Smooth muscle cell (in vitro differentiated cells): ENCODE data around the gene SDHA. TPM values are rescaled to one million over a fixed set of nuclear protein-coding genes. Genes with fewer than 3 reads are reported as not detected.
"Not testable (repeated sequence)": the region's sequence is repeated elsewhere in the genome, so short reads cannot be mapped to it uniquely, and the experiment has no call there.

Experiments
- DNase-seq: peaks from one replicate; lab custom pipeline; 2025; ENCODE audit not compliant: unreplicated experiment; lab: John Stamatoyannopoulos, UW
- H2AFZ ChIP-seq: fragments of 200-600 bp; sonication (generic); 2 replicates; pipeline ENCODE4 v1.6.0; 2016; ENCODE audit warnings: antibody characterized with exemption, low read depth, mild to moderate bottlenecking
- H3F3A ChIP-seq: fragments of 200-600 bp; sonication (generic); 2 replicates; pipeline ENCODE4 v1.6.0; 2017; ENCODE audit warnings: antibody characterized with exemption, low read depth
- H3K27ac ChIP-seq: fragments of 200-600 bp; sonication (generic); 2 replicates; pipeline ENCODE4 v1.5.1; 2016; ENCODE audit warnings: low read depth, mild to moderate bottlenecking
- H3K27me3 ChIP-seq: fragments of 200-600 bp; sonication (generic); 2 replicates; pipeline ENCODE4 v1.6.1; 2016; ENCODE audit warnings: low read depth, mild to moderate bottlenecking
- H3K36me3 ChIP-seq: fragments of 200-600 bp; sonication (generic); 2 replicates; pipeline ENCODE4 v1.5.1; 2016; ENCODE audit warnings: low read depth
- H3K4me1 ChIP-seq: fragments of 200-600 bp; sonication (generic); 2 replicates; pipeline ENCODE4 v1.5.1; 2016; ENCODE audit warnings: low read depth
- H3K4me2 ChIP-seq: fragments of 200-600 bp; sonication (generic); 2 replicates; pipeline ENCODE4 v1.6.0; 2016; ENCODE audit warnings: mild to moderate bottlenecking
- H3K4me3 ChIP-seq: fragments of 200-600 bp; sonication (generic); 2 replicates; pipeline ENCODE4 v1.5.1; 2016; ENCODE audit warnings: mild to moderate bottlenecking
- H3K79me2 ChIP-seq: fragments of 200-600 bp; sonication (generic); 2 replicates; pipeline ENCODE4 v1.6.0; 2016; ENCODE audit warnings: low read depth, mild to moderate bottlenecking
- H3K9ac ChIP-seq: fragments of 200-600 bp; sonication (generic); 2 replicates; pipeline ENCODE4 v1.6.0; 2016; ENCODE audit warnings: low read depth
- H3K9me3 ChIP-seq: fragments of 200-600 bp; sonication (generic); replicated peaks from 2 replicates; pipeline ENCODE4 v1.5.1; 2016; ENCODE audit warnings: low read depth
- H4K20me1 ChIP-seq: fragments of 200-600 bp; sonication (generic); 2 replicates; pipeline ENCODE4 v1.6.0; 2016; ENCODE audit warnings: low read depth
- WGBS: methylation state at CpG from one replicate; pipeline ENCODE4 v1.1.7; 2016; ENCODE audit warnings: low lambda C conversion rate; 5-methylcytosine and 5-hydroxymethylcytosine counted together
- polyA plus RNA-seq: library from polyadenylated mRNA; unstranded; fragments of >200 nt; fragmentation: Nextera tagmentation; extraction: Ambion mirVana; gene quantifications from 2 replicates; pipeline ENCODE4 v1.2.1, GENCODE V29; 2016
- total RNA-seq: library from RNA; depleted of rRNA; stranded (reverse); fragments of >200 nt; gene quantifications from 2 replicates; pipeline ENCODE4 v1.2.3, GENCODE V29; 2014
- TF ChIP-seq, protein P1 (sequence below): fragments of 200-600 bp; sonication (generic); IDR thresholded peaks from 2 replicates; pipeline ENCODE4 v1.5.1; 2017; ENCODE audit warnings: borderline replicate concordance, mild to moderate bottlenecking, antibody characterized with exemption; ENCODE audit not compliant: insufficient read depth, poor library complexity, severe bottlenecking

SDHA gene
- total and polyA plus RNA-seq, 2 experiments from 2014 or later: 59.7 to 130 TPM

GRCh38 chr5:218457-219291, 554 bp downstream of the SDHA start:
- Histone ChIP-seq H3K27ac (no peak overlapping the region), H3F3A (no peaks in the 10 kb centered on the region), H3K79me2 (peaks cover 76% of the 10 kb centered on the region), H3K4me3 (peak overlapping the region; percentile 99), H3K27me3 (no peaks in the 10 kb centered on the region), H3K4me1 (peaks cover 16% of the 10 kb centered on the region), H4K20me1 (peaks cover 76% of the 10 kb centered on the region), H3K9me3 (no peaks in the 10 kb centered on the region), H3K9ac (peak overlapping the region; percentile 89), H2AFZ (peak overlapping the region; percentile 15), H3K4me2 (peak overlapping the region; percentile 97), H3K36me3 (no peaks in the 10 kb centered on the region)
- under 1% methylated on average over 57 of the region's 73 CpGs for WGBS
- no peak for DNase-seq
- TF ChIP-seq, protein P1, sequence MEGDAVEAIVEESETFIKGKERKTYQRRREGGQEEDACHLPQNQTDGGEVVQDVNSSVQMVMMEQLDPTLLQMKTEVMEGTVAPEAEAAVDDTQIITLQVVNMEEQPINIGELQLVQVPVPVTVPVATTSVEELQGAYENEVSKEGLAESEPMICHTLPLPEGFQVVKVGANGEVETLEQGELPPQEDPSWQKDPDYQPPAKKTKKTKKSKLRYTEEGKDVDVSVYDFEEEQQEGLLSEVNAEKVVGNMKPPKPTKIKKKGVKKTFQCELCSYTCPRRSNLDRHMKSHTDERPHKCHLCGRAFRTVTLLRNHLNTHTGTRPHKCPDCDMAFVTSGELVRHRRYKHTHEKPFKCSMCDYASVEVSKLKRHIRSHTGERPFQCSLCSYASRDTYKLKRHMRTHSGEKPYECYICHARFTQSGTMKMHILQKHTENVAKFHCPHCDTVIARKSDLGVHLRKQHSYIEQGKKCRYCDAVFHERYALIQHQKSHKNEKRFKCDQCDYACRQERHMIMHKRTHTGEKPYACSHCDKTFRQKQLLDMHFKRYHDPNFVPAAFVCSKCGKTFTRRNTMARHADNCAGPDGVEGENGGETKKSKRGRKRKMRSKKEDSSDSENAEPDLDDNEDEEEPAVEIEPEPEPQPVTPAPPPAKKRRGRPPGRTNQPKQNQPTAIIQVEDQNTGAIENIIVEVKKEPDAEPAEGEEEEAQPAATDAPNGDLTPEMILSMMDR: no peak

DNA sequence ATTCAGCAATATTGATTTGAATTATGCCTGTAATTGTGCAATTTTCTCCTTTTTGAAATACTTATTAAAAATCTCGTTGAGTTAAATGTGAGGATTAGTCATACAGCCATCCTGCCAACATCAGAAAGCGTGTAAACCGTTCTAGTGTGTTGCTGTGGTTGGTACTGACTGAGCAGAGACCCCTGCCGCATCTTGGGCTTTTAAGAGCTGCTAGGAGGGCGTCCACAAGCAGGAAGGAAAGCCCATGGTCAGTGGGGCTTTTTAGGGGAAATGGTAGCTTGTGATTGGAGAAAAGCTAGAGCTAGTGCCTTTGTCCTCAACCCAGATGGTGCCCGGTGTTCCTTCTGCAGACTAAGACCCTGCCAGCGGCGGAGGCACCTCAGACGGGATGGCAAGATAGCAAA, 1.3 kb downstream of the SDHA start:
- DNase-seq: no peak
- H3K4me1 ChIP-seq: peaks cover 16% of the 10 kb centered on the region
- no peak overlapping the region for H2AFZ ChIP-seq
- no peaks in the 10 kb centered on the region for H3F3A ChIP-seq
- peak overlapping the region; percentile 89 for H3K9ac ChIP-seq
- H4K20me1 ChIP-seq: peaks cover 76% of the 10 kb centered on the region
- H3K4me3 ChIP-seq: peak overlapping the region; percentile 99
- no peaks in the 10 kb centered on the region for H3K36me3 ChIP-seq
- no peak overlapping the region for H3K27ac ChIP-seq
- H3K27me3 ChIP-seq: no peaks in the 10 kb centered on the region
- peaks cover 72% of the 10 kb centered on the region for H3K79me2 ChIP-seq
- no peaks in the 10 kb centered on the region for H3K9me3 ChIP-seq
- 37% methylated on average over 9 of the region's 9 CpGs for WGBS
- TF ChIP-seq, protein P1: no peak
- peak overlapping the region; percentile 97 for H3K4me2 ChIP-seq

DNA sequence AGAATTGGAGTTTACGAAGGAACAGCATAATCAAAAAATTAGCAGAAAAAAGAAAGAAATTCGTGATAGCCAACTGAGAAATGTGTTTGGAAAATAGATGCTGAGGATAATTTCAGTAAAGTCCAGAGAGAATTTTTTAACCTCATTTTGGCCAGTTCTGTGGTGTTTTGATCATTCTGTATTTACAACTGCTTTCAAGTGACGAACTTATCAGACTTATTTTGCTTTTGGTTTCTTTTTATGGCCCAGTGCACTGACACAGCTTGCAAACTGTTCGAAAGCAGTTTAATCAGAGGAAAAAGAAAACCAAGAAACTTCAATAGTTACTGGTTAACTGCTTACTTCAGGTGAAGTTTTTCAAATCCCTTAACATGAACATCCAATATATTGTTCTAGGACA, 1.9 kb downstream of the SDHA start:
- TF ChIP-seq, protein P1: no peak
- H3F3A ChIP-seq: no peaks in the 10 kb centered on the region
- no peaks in the 10 kb centered on the region for H3K36me3 ChIP-seq
- H4K20me1 ChIP-seq: peaks cover 76% of the 10 kb centered on the region
- H2AFZ ChIP-seq: no peak overlapping the region
- 74% methylated on average over 4 of the region's 4 CpGs for WGBS
- peak overlapping the region; percentile 97 for H3K4me2 ChIP-seq
- H3K79me2 ChIP-seq: peaks cover 69% of the 10 kb centered on the region
- H3K9me3 ChIP-seq: no peaks in the 10 kb centered on the region
- H3K27me3 ChIP-seq: no peaks in the 10 kb centered on the region
- DNase-seq: no peak
- H3K9ac ChIP-seq: no peak overlapping the region
- peaks cover 16% of the 10 kb centered on the region for H3K4me1 ChIP-seq
- H3K4me3 ChIP-seq: peak overlapping the region; percentile 99
- H3K27ac ChIP-seq: no peak overlapping the region

- H3K9me3 ChIP-seq, H3K4me3 ChIP-seq, H3K36me3 ChIP-seq, H3K27me3 ChIP-seq, H3F3A ChIP-seq, H3K9ac ChIP-seq, H2AFZ ChIP-seq, H3K4me2 ChIP-seq, DNase-seq, H3K27ac ChIP-seq: not testable (repeated sequence)
- 86% methylated on average over 6 of the region's 6 CpGs for WGBS
- H3K79me2 ChIP-seq: peaks cover 58% of the 10 kb centered on the region
- peaks cover 67% of the 10 kb centered on the region for H4K20me1 ChIP-seq
- H3K4me1 ChIP-seq: peaks cover 12% of the 10 kb centered on the region
Measured at GRCh38 chr5:222951-223715, 5.0 kb downstream of the SDHA start.
